Subcutaneous abdominal adipose tissue (tissue), 5 donors: ENCODE results near the gene MPHOSPH6.
"Not testable (repeated sequence)": the region's sequence is repeated elsewhere in the genome, so short reads cannot be mapped to it uniquely, and the experiment has no call there.

Source experiments
- H3K27ac ChIP-seq: one replicate; pipeline ENCODE4 v1.7.0; 2013; ENCODE audit warnings: low read depth, mild to moderate bottlenecking, inconsistent platforms, low read length, moderate library complexity
- H3K27me3 ChIP-seq, 5 donors: one replicate each; pipeline ENCODE4 v1.7.0; 2013; ENCODE audit warnings: low read length in 5 of 5, inconsistent platforms in 1 of 5; ENCODE audit not compliant: control insufficient read depth in 5 of 5, insufficient read depth in 4 of 5
- H3K36me3 ChIP-seq, 5 donors: one replicate each; pipeline ENCODE4 v1.7.0; 2013; ENCODE audit warnings: low read length in 5 of 5; ENCODE audit not compliant: control insufficient read depth in 5 of 5, insufficient read depth in 5 of 5
- H3K4me1 ChIP-seq, 5 donors: one replicate each; pipeline ENCODE4 v1.7.0; 2013; ENCODE audit warnings: low read length in 5 of 5, mild to moderate bottlenecking in 3 of 5, moderate library complexity in 1 of 5; ENCODE audit not compliant: control insufficient read depth in 5 of 5, insufficient read depth in 5 of 5
- H3K4me3 ChIP-seq, 5 donors: one replicate each; pipeline ENCODE4 v1.7.0; 2013; ENCODE audit warnings: low read length in 5 of 5, low read depth in 1 of 5
- H3K9ac ChIP-seq, 5 donors: one replicate each; pipeline ENCODE4 v1.7.0; 2013; ENCODE audit warnings: low read length in 5 of 5, mild to moderate bottlenecking in 4 of 5, moderate library complexity in 3 of 5
- H3K9me3 ChIP-seq, 5 donors: one replicate each; pipeline ENCODE4 v1.7.0; 2013; ENCODE audit warnings: low read length in 5 of 5; ENCODE audit not compliant: control insufficient read depth in 5 of 5
- donor health status: healthy.
- donor health status: healthy.
- donor health status: healthy.
- donor health status: healthy.
- donor health status: healthy.

Gene MPHOSPH6, protein sequence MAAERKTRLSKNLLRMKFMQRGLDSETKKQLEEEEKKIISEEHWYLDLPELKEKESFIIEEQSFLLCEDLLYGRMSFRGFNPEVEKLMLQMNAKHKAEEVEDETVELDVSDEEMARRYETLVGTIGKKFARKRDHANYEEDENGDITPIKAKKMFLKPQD

DNA sequence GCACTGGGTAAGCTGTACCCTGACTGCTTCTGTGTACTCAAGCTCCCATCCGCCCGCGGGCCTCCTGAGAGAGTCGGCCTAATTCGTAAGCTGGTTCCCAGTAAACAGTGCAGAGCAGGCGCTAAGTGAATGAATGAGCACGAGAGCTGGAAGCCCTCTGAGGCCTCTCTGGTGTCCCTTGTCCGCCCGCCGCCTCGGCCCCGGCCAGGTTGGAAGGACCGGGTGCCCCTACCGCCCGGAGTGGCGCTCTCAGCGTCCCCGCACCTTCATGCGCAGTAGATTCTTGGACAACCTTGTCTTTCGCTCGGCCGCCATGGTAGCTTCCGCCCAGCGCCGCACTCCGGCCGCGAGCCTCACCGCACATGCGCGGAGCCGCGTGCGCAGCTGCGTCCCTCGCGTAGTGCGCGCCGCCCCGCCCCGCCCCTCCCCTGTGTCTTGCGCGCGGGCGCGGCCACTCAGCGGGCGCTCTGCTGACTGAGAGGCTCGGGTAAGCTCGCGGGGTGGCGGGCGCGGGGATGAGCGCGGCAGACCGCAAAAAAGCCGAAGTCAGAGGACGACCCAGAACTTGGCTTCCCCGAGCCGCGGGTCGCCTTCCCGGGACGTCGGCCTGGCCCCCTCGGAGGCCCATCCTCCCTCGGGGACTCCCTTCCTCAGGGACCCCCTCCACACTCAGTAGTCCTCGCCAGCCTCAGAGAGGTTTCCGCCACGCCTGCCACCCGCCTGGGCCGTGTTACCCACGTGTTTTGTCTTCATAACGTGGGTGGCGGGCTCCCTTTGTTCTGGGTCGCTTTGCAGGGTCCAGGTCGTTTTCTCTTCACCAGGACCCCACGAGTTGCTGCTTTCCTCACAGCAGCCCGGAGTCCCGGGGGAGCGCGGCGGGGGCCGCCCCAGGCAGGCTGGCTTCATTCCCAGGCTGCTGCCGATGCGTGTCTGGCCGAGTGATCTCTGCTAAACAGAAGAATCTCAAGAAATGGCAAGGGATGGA lies at the start of gene MPHOSPH6:
MPHOSPH6 (minus strand) TSS at position 364 of the 985 bp plus-strand sequence; CDS start at position 315, 49 bp downstream.
- Histone ChIP-seq H3K9ac (peak within 1 kb of the TSS; percentile 79 to 91 (median 84)), H3K27ac (peak within 1 kb of the TSS; percentile 77), H3K4me3 (peak within 1 kb of the TSS; percentile 81 to 88 (median 86)), H3K9me3 (no peaks in the 10 kb centered on the region), H3K4me1 (peaks cover 2 to 20% (median 14%) of the 10 kb centered on the region in 5 donors), H3K36me3 (peaks cover 4 to 12% (median 6%) of the 10 kb centered on the region in 5 donors), H3K27me3 (peaks cover 0 to 2% (median 0%) of the 10 kb centered on the region in 5 donors)

DNA sequence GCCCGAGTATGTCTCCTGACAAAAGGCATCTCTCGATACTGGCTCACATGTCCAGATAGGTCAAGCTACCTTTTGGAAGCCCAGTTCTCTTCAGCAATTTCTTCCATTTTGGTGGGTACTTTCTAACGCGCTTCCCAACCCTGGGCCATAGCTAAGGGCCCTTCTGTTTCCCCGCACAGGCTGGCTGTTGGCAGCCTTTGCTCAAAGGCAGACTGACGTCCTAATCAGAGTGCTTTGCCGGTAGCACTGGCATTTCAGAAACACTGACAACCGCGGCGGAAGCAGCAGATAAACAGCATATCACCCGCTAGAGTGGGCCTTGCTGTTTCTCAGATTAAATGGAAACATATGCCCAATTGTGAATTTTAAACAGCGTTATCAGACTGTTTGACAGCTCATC lies 49.3 kb upstream of the MPHOSPH6 start:
- Histone ChIP-seq H3K27me3 (peaks cover 0 to 7% (median 3%) of the 10 kb centered on the region in 5 donors), H3K27ac (no peak overlapping the region), H3K36me3 (no peaks in the 10 kb centered on the region), H3K9ac (no peak overlapping the region), H3K9me3 (no peaks in the 10 kb centered on the region), H3K4me3 (no peak overlapping the region), H3K4me1 (no peaks in the 10 kb centered on the region)

DNA sequence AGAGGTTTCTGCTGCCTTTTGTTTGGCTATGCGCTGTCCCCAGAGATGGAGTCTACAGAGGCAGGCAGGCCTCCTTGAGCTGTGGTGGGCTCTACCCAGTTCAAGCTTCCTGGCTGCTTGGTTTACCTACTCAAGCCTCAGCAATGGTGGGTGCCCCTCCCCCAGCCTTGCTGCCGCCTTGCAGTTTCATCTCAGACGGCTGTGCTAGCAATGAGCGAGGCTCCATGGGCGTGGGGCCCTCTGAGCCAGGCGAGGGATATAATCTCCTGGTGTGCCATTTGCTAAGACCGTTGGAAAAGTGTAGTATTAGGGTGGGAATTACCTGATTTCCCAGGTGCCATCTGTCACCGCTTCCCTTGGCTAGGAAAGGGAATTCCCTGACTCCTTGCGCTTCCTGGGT lies 39.3 kb upstream of the MPHOSPH6 start:
- H3K4me3 ChIP-seq, H3K9ac ChIP-seq, H3K4me1 ChIP-seq, H3K36me3 ChIP-seq, H3K27ac ChIP-seq, H3K27me3 ChIP-seq, H3K9me3 ChIP-seq: not testable (repeated sequence)

DNA sequence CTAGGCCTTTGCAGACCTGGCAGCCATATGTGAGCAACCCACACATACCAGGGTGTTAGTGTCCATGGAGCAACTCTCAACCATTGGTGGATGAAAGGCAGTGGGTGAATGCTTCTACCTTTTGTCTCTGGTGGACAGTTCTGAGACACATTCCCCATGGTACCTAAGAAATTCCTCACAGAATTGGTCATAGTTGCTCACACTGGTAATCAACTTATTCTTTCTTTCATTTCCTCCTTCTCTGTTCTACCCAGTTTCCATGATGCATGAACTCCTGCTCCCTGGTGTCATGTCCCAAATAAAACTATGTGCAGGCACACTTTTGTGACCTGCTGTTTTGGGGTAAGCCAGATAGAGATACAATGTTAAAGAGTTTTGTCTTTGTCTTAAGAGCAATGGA lies 33.2 kb upstream of the MPHOSPH6 start:
- Histone ChIP-seq H3K36me3 (no peaks in the 10 kb centered on the region), H3K9ac (no peak overlapping the region), H3K27ac (no peak overlapping the region), H3K4me1 (no peaks in the 10 kb centered on the region), H3K27me3 (no peaks in the 10 kb centered on the region), H3K9me3 (no peaks in the 10 kb centered on the region), H3K4me3 (no peak overlapping the region)

DNA sequence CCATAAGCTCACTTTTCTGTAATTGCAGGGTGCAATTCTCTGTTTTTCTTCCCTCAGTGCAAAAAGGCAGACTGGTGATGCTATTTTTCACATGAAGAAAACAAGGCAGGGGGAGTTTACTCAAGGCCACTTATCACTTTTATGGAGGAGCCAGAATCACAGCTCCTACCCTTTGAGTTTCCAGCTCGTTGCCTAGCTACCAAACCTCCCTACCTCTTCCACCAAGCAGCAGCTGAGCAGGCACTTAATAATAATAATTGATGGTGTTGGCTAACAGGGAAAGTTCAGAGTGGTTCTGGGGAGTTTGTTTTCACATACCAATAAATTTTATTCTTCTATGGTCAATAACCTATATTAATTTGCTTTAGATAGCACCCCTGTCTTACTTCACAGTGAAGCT lies 31.9 kb upstream of the MPHOSPH6 start:
- Histone ChIP-seq H3K9ac (no peak overlapping the region), H3K4me3 (no peak overlapping the region), H3K9me3 (no peaks in the 10 kb centered on the region), H3K4me1 (no peaks in the 10 kb centered on the region), H3K27ac (no peak overlapping the region), H3K36me3 (no peaks in the 10 kb centered on the region), H3K27me3 (no peaks in the 10 kb centered on the region)

DNA sequence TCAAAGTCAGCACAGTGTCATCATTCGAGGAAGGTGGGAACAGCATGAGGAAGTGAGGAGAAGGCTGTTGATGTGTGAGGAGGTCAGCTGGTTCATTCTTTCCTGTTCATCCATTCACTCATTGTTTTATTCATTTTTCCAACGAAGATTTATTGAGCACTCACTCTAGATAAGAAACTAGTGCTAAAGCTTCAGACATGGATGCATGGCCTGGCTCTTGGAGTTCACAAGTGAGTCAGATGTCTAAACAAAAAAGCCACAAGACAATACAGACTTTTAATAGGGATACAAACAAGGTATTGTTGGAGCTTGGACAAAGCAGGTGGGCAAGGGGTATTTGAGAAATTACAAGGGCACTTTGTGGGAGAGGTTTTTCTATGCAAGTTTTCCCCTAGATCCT lies 31.3 kb upstream of the MPHOSPH6 start:
- no peaks in the 10 kb centered on the region for H3K36me3 ChIP-seq

DNA sequence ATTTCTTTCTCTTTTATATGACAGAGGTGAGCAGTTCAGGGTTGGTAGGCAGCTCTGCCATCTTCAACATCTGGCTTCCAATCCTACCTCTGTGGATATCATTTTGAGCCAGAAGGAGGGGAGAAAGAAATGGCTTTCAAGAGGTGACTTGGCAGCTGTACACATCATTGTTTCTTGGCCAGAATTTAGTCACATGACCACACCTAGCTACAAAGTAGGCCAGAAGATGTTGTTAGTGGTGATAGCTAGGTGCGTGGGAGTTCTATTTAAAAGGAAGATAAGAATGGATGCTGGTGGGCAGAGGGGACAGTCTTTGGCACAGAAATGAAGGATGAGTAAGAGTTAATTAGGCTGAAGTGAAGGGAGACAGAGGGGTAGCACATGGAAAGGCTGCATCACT lies 29.2 kb upstream of the MPHOSPH6 start:
- H3K27ac ChIP-seq: no peak overlapping the region
- no peaks in the 10 kb centered on the region for H3K27me3 ChIP-seq
- H3K4me1 ChIP-seq: peaks cover 0 to 11% (median 3%) of the 10 kb centered on the region in 5 donors
- no peaks in the 10 kb centered on the region for H3K9me3 ChIP-seq
- H3K36me3 ChIP-seq: no peaks in the 10 kb centered on the region
- H3K4me3 ChIP-seq: no peak overlapping the region
- no peak overlapping the region for H3K9ac ChIP-seq

More for the DNA sequence above, 31.3 kb upstream of the MPHOSPH6 start:
- no peak overlapping the region for H3K9ac ChIP-seq
- H3K27me3 ChIP-seq: no peaks in the 10 kb centered on the region
- no peak overlapping the region for H3K27ac ChIP-seq
- H3K4me3 ChIP-seq: no peak overlapping the region
- H3K4me1 ChIP-seq: peaks cover 0 to 4% (median 1%) of the 10 kb centered on the region in 5 donors
- H3K9me3 ChIP-seq: no peaks in the 10 kb centered on the region

DNA sequence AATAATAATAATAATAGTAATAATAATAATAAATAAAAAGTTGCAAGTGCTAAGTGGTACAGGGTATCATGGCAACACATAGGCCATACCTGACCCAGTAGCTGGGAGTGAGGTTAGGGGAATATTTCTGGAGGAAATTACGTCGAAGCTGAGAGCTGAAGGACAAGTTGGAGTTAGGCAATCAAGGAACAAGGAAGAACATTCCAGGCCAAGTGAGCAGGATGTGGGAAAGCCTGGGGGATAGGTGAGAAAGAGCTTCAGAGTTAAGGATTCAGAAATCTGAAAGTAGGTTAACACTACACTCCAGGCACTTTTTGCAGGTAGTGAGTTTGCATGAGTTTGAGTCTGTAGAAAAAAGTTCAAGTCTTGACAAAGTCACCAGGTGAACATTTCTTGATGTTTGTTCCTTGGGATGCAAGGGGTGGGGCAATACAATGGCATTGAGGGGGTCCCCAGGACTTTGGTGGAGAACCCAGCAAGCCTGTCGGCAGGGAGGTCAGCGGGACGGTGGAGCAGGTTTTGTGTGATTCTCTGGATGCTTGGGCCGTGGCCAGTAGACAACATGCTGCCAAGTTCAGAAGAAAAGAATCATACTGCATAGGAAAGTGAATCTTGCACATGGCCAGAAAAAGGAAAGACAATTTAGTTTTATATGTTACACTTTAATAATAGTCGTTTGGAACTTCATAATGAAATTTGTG lies 27.7 kb upstream of the MPHOSPH6 start:
- Histone ChIP-seq H3K27ac (no peak overlapping the region), H3K9me3 (no peaks in the 10 kb centered on the region), H3K36me3 (no peaks in the 10 kb centered on the region), H3K27me3 (no peaks in the 10 kb centered on the region), H3K4me3 (no peak overlapping the region), H3K9ac (no peak overlapping the region), H3K4me1 (peaks cover 0 to 11% (median 3%) of the 10 kb centered on the region in 5 donors)

DNA sequence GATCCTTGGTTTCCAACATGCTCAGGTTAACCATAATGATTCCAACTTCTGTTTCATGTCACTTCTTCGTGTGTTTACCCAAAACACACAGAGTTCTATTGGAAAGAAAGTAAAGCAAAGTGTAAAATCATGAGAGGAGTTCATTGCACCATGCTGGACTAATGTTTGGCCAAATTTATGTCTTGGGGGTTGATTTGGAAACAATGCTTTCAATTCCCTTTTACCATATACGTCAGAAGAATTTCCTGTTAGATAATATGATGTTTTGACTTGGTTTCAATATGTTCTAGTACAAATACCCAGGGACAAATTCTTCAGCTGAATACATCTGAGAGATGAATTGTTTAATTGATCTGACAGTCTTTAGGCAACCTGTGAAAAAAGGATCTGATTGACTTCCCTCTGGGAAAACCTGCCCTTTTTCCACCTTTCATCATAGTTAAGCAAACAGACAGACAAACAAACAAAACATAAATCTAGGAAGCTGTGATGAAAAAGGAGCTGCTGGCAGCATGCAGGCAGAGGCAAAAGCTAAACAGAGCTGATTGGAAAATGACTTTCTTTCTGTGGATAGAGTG lies 26.0 kb upstream of the MPHOSPH6 start:
- H3K4me3 ChIP-seq: no peak overlapping the region
- peaks cover 0 to 11% (median 3%) of the 10 kb centered on the region in 5 donors for H3K4me1 ChIP-seq
- peaks cover 0 to 2% (median 0%) of the 10 kb centered on the region in 5 donors for H3K27me3 ChIP-seq
- no peaks in the 10 kb centered on the region for H3K9me3 ChIP-seq
- no peaks in the 10 kb centered on the region for H3K36me3 ChIP-seq
- no peak overlapping the region for H3K27ac ChIP-seq
- H3K9ac ChIP-seq: no peak overlapping the region
